ENCODE results near the gene CAMTA1.

The CAMTA1 gene

DNA sequence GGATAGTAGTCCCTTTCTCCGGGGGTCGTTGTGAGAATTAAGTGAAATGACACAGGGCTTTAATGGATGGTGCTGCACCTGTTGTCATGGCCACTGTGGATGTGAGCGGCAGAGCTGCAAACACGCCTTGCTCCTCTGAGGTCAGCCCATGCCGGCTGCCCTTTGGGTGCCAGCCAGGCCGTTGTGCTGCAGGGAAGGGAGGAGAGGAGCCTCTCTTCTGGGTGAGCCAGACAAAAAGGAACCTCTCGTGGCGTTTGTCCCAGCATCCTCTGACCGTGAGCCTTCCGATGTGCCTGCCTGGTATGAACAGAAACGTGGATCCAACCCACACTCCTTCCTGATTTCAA, 602.9 kb downstream of the CAMTA1 start:
- no peak for DNase-seq (ENCODE audit: low spot score)

GRCh38 chr1:7388488-7389185, 603.4 kb downstream of the CAMTA1 start:
- DNase-seq (ENCODE audit: low spot score): no peak

- no peak for DNase-seq (ENCODE audit: low spot score)
Observed at GRCh38 chr1:7389201-7389905, 604.1 kb downstream of the CAMTA1 start.

GRCh38 chr1:7389906-7390603, 604.8 kb downstream of the CAMTA1 start:
- no peak for DNase-seq (ENCODE audit: low spot score)

DNA sequence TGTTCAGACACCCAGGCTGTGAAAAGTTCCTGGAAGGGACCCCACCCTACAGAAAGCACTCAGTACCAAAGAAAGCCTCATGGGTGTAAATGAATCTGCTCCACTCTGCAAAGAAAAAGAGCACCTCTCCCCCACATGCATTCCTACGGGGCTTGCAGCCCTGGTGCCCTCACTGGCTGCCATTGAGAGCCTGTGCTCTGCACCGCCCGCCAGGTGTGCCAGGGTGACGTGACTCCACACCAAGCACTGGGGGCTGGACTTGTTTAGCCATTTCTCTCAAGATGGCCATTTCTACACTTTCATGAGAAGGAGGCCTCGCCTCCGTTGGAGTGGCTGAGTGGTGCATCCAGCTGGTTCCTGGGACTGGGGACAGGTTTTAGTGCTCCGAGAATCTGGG, 605.3 kb downstream of the CAMTA1 start:
- no peak for DNase-seq (ENCODE audit: low spot score)

DNA sequence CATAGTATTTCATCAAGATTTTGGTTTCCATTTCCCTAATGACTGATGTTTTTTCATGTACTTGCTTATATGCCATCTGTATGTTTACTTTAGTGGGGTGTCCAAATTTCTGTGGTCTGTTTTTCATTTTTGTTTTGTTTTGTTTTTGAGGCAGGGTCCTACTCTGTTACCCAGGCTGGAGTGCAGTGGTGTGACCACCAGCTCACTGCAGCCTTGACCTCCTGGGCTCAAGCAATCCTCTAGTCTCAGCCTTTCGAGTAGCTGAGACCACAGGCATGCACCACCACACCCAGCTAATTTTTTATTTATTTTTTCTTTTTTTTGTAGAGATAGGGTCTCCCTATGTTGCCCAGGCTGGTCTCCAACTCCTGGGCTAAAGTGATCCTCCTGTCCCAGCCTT, 607.9 kb downstream of the CAMTA1 start:
- no peak for DNase-seq (ENCODE audit: low spot score)

GRCh38 chr1:7395251-7395650, 610.0 kb downstream of the CAMTA1 start:
- DNase-seq (ENCODE audit: low spot score): no peak

DNA sequence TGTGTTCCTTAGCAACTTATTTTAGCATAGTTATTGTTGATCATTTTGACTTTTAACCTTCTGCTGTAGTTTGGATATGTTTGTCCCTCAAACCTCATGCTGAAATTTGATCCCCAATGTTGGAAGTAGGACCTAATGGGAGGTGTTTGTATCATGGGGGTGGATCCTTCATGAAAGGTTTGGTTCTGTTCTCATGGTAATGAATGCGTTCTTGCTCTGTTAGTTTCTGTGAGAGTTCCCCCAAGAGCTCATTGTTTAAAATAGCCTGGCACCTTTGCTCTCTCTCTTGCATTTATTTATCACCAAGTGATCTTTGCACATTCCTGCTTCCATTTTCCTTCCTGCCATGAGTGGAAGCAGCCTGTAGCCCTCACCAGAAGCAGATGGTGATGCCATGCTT, 613.7 kb downstream of the CAMTA1 start:
- DNase-seq (ENCODE audit: low spot score): no peak

GRCh38 chr1:7399514-7400125, 614.4 kb downstream of the CAMTA1 start:
- DNase-seq (ENCODE audit: low spot score): no peak

DNA sequence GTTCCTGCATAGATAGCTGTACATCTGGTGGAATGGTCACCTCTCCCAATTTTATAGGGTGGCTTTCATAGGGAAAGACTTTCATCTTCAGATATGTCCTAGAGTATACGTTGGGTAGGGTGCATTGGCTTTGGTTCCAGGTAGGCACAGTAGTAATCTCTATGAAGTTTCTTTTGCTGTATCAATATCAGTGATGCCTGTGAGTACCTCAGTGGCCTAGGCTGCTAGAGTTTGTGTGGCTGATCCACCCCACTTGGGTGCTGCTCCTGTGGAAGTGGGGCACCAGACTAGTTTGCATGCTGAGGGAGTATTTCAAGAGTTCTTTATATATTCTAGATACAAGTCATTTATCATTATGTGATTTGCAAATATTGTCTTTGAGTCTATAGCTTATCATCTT, 615.3 kb downstream of the CAMTA1 start:
- no peak for DNase-seq (ENCODE audit: low spot score)

DNA sequence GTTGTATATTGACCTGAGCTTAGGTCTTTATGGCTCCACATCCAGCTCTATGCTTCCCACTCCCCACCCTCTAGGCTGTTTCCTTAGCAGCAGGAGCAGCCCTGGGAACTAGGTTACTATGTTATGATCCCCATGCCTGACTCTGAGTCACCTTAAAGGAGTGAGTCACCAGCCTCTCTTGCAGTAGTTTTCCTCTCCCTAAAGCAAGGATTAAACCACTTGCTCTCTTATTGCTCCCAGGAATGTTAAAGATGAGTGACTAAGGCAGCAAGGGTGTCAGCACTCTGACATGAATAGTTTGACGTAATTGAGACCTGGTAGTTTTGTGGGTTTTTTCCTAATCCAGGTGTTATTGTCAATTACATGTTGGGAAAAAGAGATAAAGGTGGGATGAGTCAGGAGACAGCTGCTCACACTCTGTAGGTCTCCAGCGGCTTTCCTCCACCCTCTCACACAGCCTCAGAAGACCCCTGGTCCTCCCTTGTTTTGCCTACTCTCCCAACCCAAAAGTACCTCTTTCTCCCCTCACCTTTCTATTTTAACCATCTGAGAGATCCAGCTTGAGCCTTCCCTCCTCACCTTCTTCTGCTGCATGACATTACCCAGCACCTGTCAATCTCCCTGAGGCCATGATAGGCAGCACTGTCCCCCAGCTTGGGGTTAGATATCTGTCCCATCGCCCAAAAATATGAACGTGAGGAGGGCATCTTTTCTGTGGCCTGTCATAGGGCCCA, 616.7 kb downstream of the CAMTA1 start:
- DNase-seq (ENCODE audit: low spot score): peak; percentile 96

- no peak for DNase-seq (ENCODE audit: low spot score)
Observed at GRCh38 chr1:7402548-7402850, 617.2 kb downstream of the CAMTA1 start.

DNA sequence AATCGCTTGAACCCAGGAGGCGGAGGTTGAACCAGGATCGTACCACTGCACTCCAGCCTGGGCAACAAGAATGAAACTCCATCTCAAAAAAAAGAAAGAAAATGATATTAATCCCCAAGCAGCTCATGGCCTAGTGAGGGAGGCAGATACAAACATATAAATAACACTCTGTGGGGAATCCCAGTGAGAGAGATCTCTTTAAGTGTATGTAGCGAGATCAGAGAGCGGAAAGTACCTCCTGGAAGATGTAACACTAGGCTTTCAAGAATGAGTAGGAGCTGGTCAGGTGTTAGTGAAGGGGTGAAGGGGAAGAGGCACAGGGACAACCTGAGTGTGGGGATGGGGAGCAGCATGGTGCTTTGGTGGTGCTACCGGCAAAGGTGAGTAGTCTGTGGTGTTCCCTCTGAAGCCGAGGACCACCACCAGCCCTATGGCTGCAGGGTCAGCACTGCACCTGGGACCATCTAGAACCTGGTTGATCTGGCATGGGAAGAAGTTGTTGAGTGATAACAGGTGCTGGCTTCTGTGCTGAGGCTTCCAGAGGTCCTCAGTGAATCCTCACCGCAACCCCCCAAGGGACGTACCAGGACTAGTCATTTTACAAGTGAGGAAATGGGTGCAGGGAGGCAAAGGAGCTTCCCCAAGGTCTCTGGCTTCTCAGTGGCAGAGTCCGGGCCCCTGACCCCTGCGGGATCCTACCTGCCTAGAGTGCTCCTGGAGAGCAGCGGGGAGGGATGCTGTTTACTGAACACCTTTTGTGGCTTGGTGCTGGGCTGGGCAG, 618.2 kb downstream of the CAMTA1 start:
- DNase-seq (ENCODE audit: low spot score): no peak

DNA sequence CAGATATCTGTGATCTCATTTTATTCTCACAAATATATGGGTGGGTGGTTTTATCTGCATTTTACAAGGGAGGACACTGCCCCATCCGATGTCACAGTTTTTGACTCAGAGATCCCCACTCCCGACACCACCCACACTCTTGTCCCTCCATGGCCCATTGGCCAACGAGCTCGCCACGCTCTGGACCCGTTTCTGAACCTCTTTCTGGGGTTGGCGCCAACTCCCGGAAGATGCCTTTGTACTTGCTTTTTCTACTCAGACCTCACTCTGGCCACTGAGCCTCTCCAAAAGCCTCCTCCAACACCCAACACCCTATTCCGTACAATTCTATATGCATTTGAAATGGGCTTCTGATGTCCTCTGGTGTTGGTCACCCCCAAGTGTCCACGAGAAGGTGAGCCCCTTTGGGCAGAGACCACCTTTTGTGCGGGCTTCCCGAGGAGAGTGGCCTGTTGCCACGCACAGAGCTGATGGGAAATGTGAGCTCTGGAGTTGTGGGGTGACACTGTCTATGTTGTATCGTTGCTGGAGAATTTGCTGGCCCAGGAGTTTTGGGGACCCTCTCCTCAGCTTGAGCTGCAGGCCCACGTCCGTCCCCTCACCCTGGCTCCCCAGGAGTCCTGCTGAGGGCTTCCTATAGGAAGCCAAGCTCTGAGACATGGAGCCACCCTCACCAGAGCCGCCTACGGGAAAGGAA, 618.9 kb downstream of the CAMTA1 start:
- DNase-seq (ENCODE audit: low spot score): no peak

DNA sequence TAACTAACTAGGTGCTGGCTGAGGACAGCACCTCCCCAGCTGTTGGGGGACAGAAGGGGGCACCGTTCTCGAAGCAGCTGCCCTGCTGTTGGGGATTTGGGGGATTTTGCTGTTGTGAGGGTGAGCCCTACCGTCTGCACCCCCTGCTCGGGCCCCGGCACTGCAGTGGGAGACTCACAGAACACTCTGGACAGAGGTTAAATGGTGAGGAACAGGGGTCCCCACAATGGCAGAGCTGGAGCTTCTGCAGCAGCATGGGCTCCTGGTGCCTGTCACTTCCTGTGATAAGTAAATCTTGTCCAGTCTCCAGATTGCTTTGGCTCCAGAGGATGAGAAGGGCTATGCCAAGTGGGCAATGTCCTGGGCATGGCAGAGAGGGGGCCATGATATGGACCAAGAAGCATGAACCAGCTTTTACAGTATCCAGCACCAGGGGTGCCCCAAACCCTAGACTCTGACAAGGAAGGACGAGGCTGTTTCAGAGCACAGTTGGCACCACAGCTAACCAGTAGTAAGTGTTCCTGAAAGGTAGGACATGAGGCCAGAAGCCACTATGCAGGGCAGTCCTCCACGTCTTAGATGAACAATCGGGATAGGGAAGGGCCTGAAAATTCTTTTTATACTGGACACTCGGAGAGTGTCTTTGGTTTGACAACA, 620.7 kb downstream of the CAMTA1 start:
- DNase-seq (ENCODE audit: low spot score): no peak

- DNase-seq (ENCODE audit: low spot score): no peak
Observed at GRCh38 chr1:7406641-7407543, 621.6 kb downstream of the CAMTA1 start.

- DNase-seq (ENCODE audit: low spot score): no peak
Observed at GRCh38 chr1:7407544-7407895, 622.3 kb downstream of the CAMTA1 start.

DNA sequence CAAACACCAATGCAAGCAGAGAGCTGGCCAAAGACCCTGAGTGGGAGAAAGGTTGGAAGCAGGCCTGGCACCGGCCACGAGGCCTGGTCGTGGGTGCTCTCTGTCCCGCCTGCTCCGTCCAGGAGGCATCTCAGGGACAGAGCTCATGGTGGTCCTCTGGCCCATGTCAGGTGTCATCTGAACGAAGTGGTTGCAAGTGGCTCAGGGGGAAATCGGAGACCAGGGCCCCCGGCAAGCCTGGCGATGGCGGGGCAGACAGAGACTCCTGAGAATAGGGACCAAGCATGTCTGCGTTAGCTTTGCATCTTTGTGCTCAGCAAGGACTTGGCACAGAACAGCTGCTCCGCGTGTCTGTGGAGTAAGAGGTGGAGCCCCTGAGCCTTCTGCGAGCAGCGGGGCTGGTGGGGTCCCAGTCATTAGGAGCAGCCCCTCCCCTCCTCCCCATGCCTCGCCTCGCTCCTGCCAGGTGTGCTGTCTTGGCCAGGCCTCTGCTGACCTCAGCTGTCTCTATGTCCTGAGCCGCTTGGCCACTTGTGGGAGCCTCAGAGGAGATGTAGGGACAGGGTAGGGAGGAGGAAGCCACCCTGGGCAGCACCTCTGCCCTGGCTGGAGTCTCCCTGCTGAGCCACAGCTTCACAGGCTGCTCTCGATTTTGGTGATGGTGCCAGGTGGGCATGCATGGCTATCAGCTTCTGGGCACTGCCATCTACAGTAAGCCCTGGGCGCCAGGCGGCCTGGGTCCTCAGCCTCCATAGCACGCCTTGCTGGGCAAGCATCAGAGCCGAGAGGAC, 622.9 kb downstream of the CAMTA1 start:
- DNase-seq (ENCODE audit: low spot score): no peak

DNA sequence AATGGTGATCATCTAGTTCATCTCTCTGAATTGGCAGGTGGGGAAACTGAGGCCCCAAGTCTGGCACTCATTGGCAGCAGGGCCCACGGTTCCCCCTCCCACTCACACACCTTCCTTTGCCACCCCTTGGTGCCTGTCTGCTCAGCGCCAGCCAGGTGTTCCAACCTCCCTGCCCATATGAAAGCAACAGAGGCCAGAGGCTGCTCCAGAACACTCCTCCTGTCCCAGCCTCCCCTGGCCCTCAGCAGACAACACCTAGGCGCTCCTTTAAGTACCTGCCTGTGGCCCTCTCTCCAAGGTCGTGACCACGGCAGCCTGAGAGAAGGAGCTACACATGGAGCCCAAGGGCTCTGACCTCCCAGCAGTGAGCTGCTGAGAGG, 623.5 kb downstream of the CAMTA1 start:
- DNase-seq (ENCODE audit: low spot score): no peak

All from RKO (cell line).